Measurements from ENCODE around the gene KCNG2. TPM values are rescaled to one million over a fixed set of nuclear protein-coding genes. Genes with fewer than 3 reads are reported as not detected.
A peak's percentile ranks its signal among the peaks of the same experiment; 100 is the strongest.

Gene KCNG2
- total and polyA plus RNA-seq, 2 of the 13 experiments (the other 11 are each of a cell fraction or from before 2014, with no cell fraction given), result not detected

DNA sequence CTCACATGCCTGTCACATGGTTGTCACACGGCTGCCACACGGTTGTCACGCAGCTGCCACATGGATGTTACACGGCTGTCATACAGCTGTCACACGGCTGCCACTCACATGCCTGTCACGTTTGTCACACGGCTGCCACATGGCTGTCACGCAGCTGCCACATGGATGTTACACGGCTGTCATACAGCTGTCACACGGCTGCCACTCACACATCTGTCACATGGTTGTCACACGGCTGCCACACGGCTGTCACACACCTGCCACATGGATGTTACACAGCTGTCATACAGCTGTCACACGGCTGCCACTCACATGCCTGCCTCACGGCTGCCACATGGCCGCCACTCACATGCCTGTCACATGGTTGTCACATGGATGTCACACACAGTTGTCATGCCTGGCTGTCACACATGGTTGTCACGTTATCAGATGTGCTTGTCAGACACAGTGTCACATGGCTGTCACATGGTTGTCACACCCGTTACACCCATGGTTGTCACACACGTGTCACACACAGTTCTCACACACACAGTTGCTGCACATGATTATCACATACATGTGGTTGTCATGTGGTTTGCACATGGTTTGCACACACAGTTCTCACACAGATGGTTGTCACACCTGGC is 19.4 kb downstream of the KCNG2 start:
- H3K4me1 ChIP-seq (ENCODE audit: insufficient read depth, low read length), result no peaks in the 10 kb centered on the region
- H3K27me3 ChIP-seq (ENCODE audit: control insufficient read depth in 1 of 2, insufficient read depth in 2 of 2, low read length in 2 of 2), result peaks cover 7 to 68% of the 10 kb centered on the region in 2 experiments
- H3K9me3 ChIP-seq (ENCODE audit: low read length), result no peaks in the 10 kb centered on the region
- 47% methylated on average over 13 of the region's 18 CpGs for WGBS (ENCODE audit: low lambda C conversion rate)
- TF ChIP-seq, protein P1, sequence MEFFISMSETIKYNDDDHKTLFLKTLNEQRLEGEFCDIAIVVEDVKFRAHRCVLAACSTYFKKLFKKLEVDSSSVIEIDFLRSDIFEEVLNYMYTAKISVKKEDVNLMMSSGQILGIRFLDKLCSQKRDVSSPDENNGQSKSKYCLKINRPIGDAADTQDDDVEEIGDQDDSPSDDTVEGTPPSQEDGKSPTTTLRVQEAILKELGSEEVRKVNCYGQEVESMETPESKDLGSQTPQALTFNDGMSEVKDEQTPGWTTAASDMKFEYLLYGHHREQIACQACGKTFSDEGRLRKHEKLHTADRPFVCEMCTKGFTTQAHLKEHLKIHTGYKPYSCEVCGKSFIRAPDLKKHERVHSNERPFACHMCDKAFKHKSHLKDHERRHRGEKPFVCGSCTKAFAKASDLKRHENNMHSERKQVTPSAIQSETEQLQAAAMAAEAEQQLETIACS (CRISPR knock-in tag; IDR thresholded peaks at IDR 0.05), result no peak
- TF ChIP-seq CREB1 (IDR thresholded peaks at IDR 0.05) (peak; percentile 31), CREB1 (CRISPR knock-in tag; IDR thresholded peaks at IDR 0.05) (no peak), PRDM10 (CRISPR knock-in tag; IDR thresholded peaks at IDR 0.05; ENCODE audit: low read depth) (no peak), RFX5 (IDR thresholded peaks at IDR 0.05; ENCODE audit: low read depth, low read length) (no peak), MNT (IDR thresholded peaks at IDR 0.05) (peak; percentile 99)
- POLR2A ChIA-PET, result no interaction called here
- H3K27ac ChIP-seq (ENCODE audit: extremely low read length, insufficient read depth, low read length), result no peak overlapping the region
- H4K20me1 ChIP-seq (ENCODE audit: insufficient read depth, low read length), result no peaks in the 10 kb centered on the region
- no peak for DNase-seq (ENCODE audit: low spot score)
- in situ Hi-C loops (cut with HindIII; ENCODE audit: extremely low pct_ligation_motif_present, low pct_unique_long_range_greater_than_20kb), result no loop called here
- ATAC-seq, result no peak
- no peak overlapping the region for H3K9ac ChIP-seq (ENCODE audit: insufficient read depth, low read depth, low read length)
- CTCF ChIA-PET (ENCODE audit: low intra/inter-chr PET ratio, low total read pairs), result no interaction called here
- no peak overlapping the region for H2AFZ ChIP-seq (ENCODE audit: low read length)
- BruUV-seq (replicated peaks), result no TSS peak
- no peaks in the 10 kb centered on the region for H3K79me2 ChIP-seq (ENCODE audit: insufficient read depth, low read length)
- no peak overlapping the region for H3K4me3 ChIP-seq (replicated peaks in 1 of 3; ENCODE audit: insufficient read depth in 1 of 3, low read depth in 2 of 3, low read length in 3 of 3)
- H3K4me2 ChIP-seq (ENCODE audit: low read depth, low read length), result no peak overlapping the region
- no peaks in the 10 kb centered on the region for H3K36me3 ChIP-seq (replicated peaks in 1 of 2; ENCODE audit: control insufficient read depth in 1 of 2, insufficient read depth in 2 of 2, low read length in 2 of 2)
- intact Hi-C loops (cut with micrococcal nuclease; ENCODE audit: unreplicated experiment), result no loop called here
- no peak for FAIRE-seq

Measured in HepG2 (cell line).